Mesenchymal stem cell (in vitro differentiated cells and primary cell): ENCODE measurements around the gene P4HTM.

Experiments
- DNase-seq: peaks from one replicate; pipeline ENCODE4 v3.0.0-alpha.2; 2013
- H2AFZ ChIP-seq: one replicate; pipeline ENCODE4 v1.6.1; 2013; ENCODE audit warnings: low read depth, mild to moderate bottlenecking, control low read depth, inconsistent platforms, low read length, moderate library complexity
- H2AK5ac ChIP-seq: 2 replicates; pipeline ENCODE4 v1.6.1; 2013; ENCODE audit warnings: low read length, moderate library complexity, mild to moderate bottlenecking, inconsistent platforms; ENCODE audit not compliant: severe bottlenecking
- H2BK120ac ChIP-seq: one replicate; pipeline ENCODE4 v1.6.1; 2013; ENCODE audit warnings: low read depth, mild to moderate bottlenecking, inconsistent platforms, low read length, moderate library complexity
- H2BK12ac ChIP-seq, 2 experiments: one replicate each; pipeline ENCODE4 v1.6.1; 2013; ENCODE audit warnings: inconsistent platforms in 2 of 2, low read length in 2 of 2, mild to moderate bottlenecking in 2 of 2, moderate library complexity in 2 of 2, control low read depth in 1 of 2
- H2BK15ac ChIP-seq: one replicate; pipeline ENCODE4 v1.6.1; 2013; ENCODE audit warnings: mild to moderate bottlenecking, low read depth, inconsistent platforms; ENCODE audit not compliant: poor library complexity, severe bottlenecking
- H2BK5ac ChIP-seq: 2 replicates; pipeline ENCODE4 v1.6.1; 2013; ENCODE audit warnings: low read depth, mild to moderate bottlenecking, low read length, control low read depth, inconsistent platforms; ENCODE audit not compliant: poor library complexity, severe bottlenecking
- H3K14ac ChIP-seq, 2 experiments: one replicate each; pipeline ENCODE4 v1.6.1; 2013; ENCODE audit warnings: inconsistent platforms in 2 of 2, low read length in 2 of 2, control low read depth in 1 of 2, mild to moderate bottlenecking in 1 of 2, moderate library complexity in 1 of 2
- H3K18ac ChIP-seq, 2 experiments: one replicate each; pipeline ENCODE4 v1.6.1; 2013; ENCODE audit warnings: inconsistent platforms in 2 of 2, low read length in 2 of 2, control low read depth in 1 of 2, low read depth in 1 of 2, mild to moderate bottlenecking in 1 of 2
- H3K23ac ChIP-seq, 2 experiments: one replicate each; pipeline ENCODE4 v1.6.1; 2013; ENCODE audit warnings: inconsistent platforms in 2 of 2, low read length in 2 of 2, mild to moderate bottlenecking in 2 of 2, moderate library complexity in 2 of 2, control low read depth in 1 of 2
- H3K27ac ChIP-seq: 2 replicates; pipeline ENCODE4 v1.5.1; 2013; ENCODE audit warnings: mild to moderate bottlenecking, moderate library complexity, low read length, control low read depth, inconsistent platforms; ENCODE audit not compliant: poor library complexity, severe bottlenecking
- H3K27me3 ChIP-seq, 2 experiments: 2 replicates each; pipeline versions ENCODE4 v1.6.1 to v1.7.0; 2013; ENCODE audit warnings: low read length in 2 of 2, mild to moderate bottlenecking in 2 of 2, moderate library complexity in 2 of 2, control low read depth in 1 of 2, inconsistent platforms in 1 of 2; ENCODE audit not compliant: control insufficient read depth in 1 of 2, insufficient read depth in 1 of 2
- H3K36me3 ChIP-seq, 2 experiments: 2 replicates each; pipeline versions ENCODE4 v1.6.1 to v1.7.0; 2013; ENCODE audit warnings: low read length in 2 of 2, control low read depth in 1 of 2, inconsistent platforms in 1 of 2, low read depth in 1 of 2, mild to moderate bottlenecking in 1 of 2; ENCODE audit not compliant: insufficient read depth in 2 of 2, control insufficient read depth in 1 of 2
- H3K4ac ChIP-seq, 2 experiments: one replicate each; pipeline ENCODE4 v1.6.1; 2013; ENCODE audit warnings: inconsistent platforms in 2 of 2, low read length in 2 of 2, mild to moderate bottlenecking in 2 of 2, moderate library complexity in 2 of 2, control low read depth in 1 of 2, low read depth in 1 of 2
- H3K4me1 ChIP-seq: 2 replicates; pipeline ENCODE4 v1.6.1; 2013; ENCODE audit warnings: low read depth, low read length, control low read depth; ENCODE audit not compliant: control insufficient read depth, insufficient read depth
- H3K4me2 ChIP-seq: 2 replicates; pipeline ENCODE4 v1.6.1; 2013; ENCODE audit warnings: low read length, mild to moderate bottlenecking, inconsistent platforms; ENCODE audit not compliant: poor library complexity, severe bottlenecking
- H3K4me3 ChIP-seq, 2 experiments: 2 replicates each; pipeline versions ENCODE4 v1.5.1 to v1.7.0; 2013; ENCODE audit warnings: low read length in 2 of 2, mild to moderate bottlenecking in 2 of 2, control low read depth in 1 of 2, low read depth in 1 of 2; ENCODE audit not compliant: insufficient read depth in 1 of 2
- H3K79me1 ChIP-seq: replicated peaks from 2 replicates; pipeline ENCODE4 v1.6.1; 2013; ENCODE audit warnings: mild to moderate bottlenecking, control low read depth, low read length, inconsistent platforms; ENCODE audit not compliant: poor library complexity, severe bottlenecking
- H3K9ac ChIP-seq: 2 replicates; pipeline ENCODE4 v1.7.0; 2013; ENCODE audit warnings: mild to moderate bottlenecking, low read length, moderate library complexity
- H3K9me3 ChIP-seq: 2 replicates; pipeline ENCODE4 v1.7.0; 2013; ENCODE audit warnings: mild to moderate bottlenecking, low read length; ENCODE audit not compliant: control insufficient read depth
- H4K8ac ChIP-seq: one replicate; pipeline ENCODE4 v1.6.1; 2013; ENCODE audit warnings: inconsistent platforms, mild to moderate bottlenecking, low read length, moderate library complexity
- H4K91ac ChIP-seq: one replicate; pipeline ENCODE4 v1.6.1; 2013; ENCODE audit warnings: mild to moderate bottlenecking, low read length, inconsistent platforms
- WGBS: methylation state at CpG from one replicate; pipeline ENCODE4 v1.1.7; 2013; ENCODE audit warnings: mixed read lengths; 5-methylcytosine and 5-hydroxymethylcytosine counted together

Gene P4HTM

DNA sequence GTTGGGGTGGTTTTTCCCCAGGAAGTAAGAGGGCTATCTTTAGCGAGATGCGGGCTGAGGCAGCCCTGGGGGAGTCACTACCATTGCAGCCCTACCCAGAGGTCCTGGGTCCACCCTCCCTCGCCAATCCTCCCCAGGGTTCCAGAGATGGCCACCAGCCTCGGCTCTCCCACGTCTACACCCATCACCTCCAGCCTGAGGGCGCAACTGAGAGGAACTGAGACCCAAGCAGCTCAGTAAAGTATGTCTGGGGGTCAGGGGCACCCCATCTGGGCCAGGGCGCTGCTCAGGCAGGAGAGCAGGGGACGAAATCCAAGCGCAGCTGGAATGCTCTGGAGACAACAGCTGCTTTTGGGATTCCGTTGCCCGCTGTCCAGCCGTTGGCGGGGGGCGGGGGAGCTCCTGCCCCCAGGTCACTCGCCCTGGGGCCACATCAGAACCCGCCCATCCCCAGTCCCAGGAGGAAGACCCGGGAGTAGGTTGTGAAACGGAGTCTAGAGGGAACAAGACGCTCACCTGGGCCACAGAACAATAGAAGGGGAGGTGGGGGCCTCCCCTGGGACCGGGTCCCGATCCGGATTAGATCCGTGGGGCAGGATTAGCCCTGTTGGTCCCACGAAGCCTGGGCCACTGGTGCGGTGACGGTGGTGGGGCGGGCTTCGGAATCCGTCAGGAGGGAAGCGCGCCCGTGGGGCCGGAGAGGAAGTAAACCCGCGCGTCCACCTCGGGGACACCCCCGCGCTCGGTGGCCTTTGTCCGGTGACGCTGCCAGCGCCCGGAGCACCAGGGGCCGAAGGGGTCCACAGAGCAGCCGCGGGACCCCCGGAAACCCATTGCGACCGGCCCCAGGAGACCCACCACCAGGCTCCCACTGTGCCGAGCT lies 30.5 kb downstream of the P4HTM start:
- no peaks in the 10 kb centered on the region for H3K27me3 ChIP-seq
- H3K4me2 ChIP-seq = peak overlapping the region; percentile 79
- peaks cover 44 to 45% of the 10 kb centered on the region in 2 experiments for H3K36me3 ChIP-seq
- H2BK15ac ChIP-seq = peak overlapping the region; percentile 17
- H3K27ac ChIP-seq = peak overlapping the region; percentile 68
- peak overlapping the region; percentile 57 for H4K91ac ChIP-seq
- H2BK12ac ChIP-seq = peak overlapping the region in 1 of 2 experiments; percentile 76
- no peak overlapping the region for H2AFZ ChIP-seq
- peak overlapping the region in 1 of 2 experiments; percentile 35 for H3K14ac ChIP-seq
- peak overlapping the region; percentile 99 for H3K9ac ChIP-seq
- peak overlapping the region; percentile 16 for H2AK5ac ChIP-seq
- peak overlapping the region; percentile 72 to 94 for H3K4me3 ChIP-seq
- H3K4me1 ChIP-seq = peaks cover 31% of the 10 kb centered on the region
- peak overlapping the region in 1 of 2 experiments; percentile 34 for H3K23ac ChIP-seq
- peak overlapping the region; percentile 35 for H4K8ac ChIP-seq
- H2BK5ac ChIP-seq = peak overlapping the region; percentile 66
- no peak overlapping the region for H2BK120ac ChIP-seq
- H3K9me3 ChIP-seq = no peaks in the 10 kb centered on the region
- peak overlapping the region; percentile 29 to 84 for H3K4ac ChIP-seq
- DNase-seq = peak; percentile 40
- peak overlapping the region; percentile 85 to 93 for H3K18ac ChIP-seq
- 4% methylated on average over 51 of the region's 51 CpGs for WGBS
- peaks cover 17% of the 10 kb centered on the region for H3K79me1 ChIP-seq

DNA sequence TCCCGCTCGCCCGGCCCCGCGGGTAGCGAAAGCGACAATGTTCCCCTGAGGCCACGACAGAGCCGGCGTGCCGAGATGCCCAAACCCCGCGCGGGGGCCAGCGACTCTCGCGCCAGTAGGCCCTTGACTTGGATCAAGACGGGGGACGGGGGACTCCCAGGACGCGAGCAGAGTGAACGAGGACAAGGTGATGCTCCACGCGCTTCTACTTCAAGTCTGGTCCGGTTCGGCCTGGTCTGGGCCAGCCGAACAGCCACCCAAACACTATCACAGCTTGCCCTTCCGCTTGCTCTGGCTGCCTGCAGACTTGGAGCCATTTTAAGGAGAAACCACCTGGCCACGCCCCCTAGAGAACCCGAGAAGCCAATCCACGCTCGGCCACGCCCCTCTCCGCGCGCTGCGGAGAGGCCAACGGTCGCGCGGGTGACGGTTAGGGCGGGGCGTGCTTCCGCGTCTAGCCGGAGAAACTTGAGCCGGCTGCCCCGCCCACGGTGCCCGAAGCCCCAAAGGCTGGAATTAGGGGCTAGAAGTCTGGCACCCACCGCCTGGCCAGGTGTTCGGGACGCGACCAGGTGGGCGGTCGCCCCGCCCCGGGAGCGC lies 31.3 kb downstream of the P4HTM start:
- Histone ChIP-seq H2BK15ac (peak overlapping the region; percentile 93), H3K36me3 (peaks cover 44 to 45% of the 10 kb centered on the region in 2 experiments), H2BK5ac (peak overlapping the region; percentile 83), H3K4me2 (peak overlapping the region; percentile 79), H4K91ac (peak overlapping the region; percentile 96), H2AFZ (peak overlapping the region; percentile 15), H3K14ac (peak overlapping the region in 1 of 2 experiments; percentile 93), H2AK5ac (peak overlapping the region; percentile 35), H3K79me1 (peaks cover 21% of the 10 kb centered on the region), H3K23ac (peak overlapping the region in 1 of 2 experiments; percentile 29), H2BK120ac (peak overlapping the region; percentile 98), H3K18ac (peak overlapping the region; percentile 97 to 98), H3K4me3 (peak overlapping the region; percentile 84 to 94), H4K8ac (peak overlapping the region; percentile 96), H3K4ac (peak overlapping the region; percentile 92 to 99), H2BK12ac (peak overlapping the region in 1 of 2 experiments; percentile 75), H3K4me1 (peaks cover 31% of the 10 kb centered on the region), H3K27me3 (no peaks in the 10 kb centered on the region), H3K9me3 (no peaks in the 10 kb centered on the region), H3K9ac (peak overlapping the region; percentile 99), H3K27ac (peak overlapping the region; percentile 80)
- DNase-seq = peak; percentile 98
- under 1% methylated on average over 60 of the region's 60 CpGs for WGBS

DNA sequence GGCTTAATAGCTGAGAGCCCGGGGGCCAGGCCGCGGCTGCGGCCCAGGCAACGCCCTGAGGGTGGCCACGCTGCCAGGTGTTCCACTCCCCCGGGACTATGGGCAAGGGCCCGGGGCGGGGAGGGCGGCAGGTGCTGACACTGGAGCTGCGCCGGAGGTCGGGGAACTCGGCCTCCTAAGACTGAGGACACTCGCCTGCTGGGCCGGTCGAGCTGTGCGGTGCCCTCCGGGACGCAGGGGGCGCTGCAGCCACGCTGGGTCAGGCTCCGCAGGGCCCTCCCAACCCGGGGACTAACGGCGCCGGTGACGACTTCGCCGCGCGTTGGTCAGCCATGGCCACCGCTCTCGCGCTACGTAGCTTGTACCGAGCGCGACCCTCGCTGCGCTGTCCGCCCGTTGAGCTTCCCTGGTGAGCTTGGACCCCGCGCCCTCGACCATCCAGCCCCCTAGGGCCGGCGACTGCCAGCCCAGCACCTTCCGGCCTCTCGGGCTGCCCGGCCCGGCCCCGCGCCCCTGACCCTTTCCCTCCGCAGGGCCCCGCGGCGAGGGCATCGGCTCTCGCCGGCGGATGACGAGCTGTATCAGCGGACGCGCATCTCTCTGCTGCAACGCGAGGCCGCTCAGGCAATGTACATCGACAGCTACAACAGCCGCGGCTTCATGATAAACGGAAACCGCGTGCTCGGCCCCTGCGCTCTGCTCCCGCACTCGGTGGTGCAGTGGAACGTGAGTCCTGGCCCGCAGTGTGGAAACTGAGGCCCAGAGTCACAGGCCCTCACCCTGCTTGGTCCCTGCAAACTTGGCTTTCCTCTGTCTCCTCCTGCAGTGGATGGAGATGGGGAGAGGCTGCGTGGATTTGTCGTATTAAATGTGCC lies 32.0 kb downstream of the P4HTM start, which contains the start of gene NDUFAF3:
NDUFAF3 (plus strand) TSS at position 309 of the 875 bp plus-strand sequence; CDS start at position 333, 24 bp downstream.
- Histone ChIP-seq H3K14ac (peak within 1 kb of the TSS; percentile 68 to 93), H3K18ac (peak within 1 kb of the TSS; percentile 97 to 98)
- WGBS = under 1% methylated on average over 77 of the region's 83 CpGs

More for the DNA sequence above, 32.0 kb downstream of the P4HTM start, which contains the start of gene NDUFAF3:
- Histone ChIP-seq H3K23ac (peak within 1 kb of the TSS in 1 of 2 experiments; percentile 29), H3K79me1 (peaks cover 18% of the 10 kb centered on the region), H3K36me3 (peaks cover 44 to 45% of the 10 kb centered on the region in 2 experiments), H2BK12ac (peak within 1 kb of the TSS in 1 of 2 experiments; percentile 75), H4K8ac (peak within 1 kb of the TSS; percentile 96), H3K9ac (peak within 1 kb of the TSS; percentile 99), H3K9me3 (no peaks in the 10 kb centered on the region), H2BK120ac (peak within 1 kb of the TSS; percentile 98), H3K4ac (peak within 1 kb of the TSS; percentile 92 to 99), H3K27ac (peak within 1 kb of the TSS; percentile 80), H3K27me3 (no peaks in the 10 kb centered on the region), H3K4me2 (peak within 1 kb of the TSS; percentile 79), H2AFZ (peak within 1 kb of the TSS; percentile 15), H2BK15ac (peak within 1 kb of the TSS; percentile 93), H2AK5ac (peak within 1 kb of the TSS; percentile 35), H3K4me1 (peaks cover 25% of the 10 kb centered on the region), H3K4me3 (peak within 1 kb of the TSS; percentile 84 to 94), H4K91ac (peak within 1 kb of the TSS; percentile 97), H2BK5ac (peak within 1 kb of the TSS; percentile 83)
- DNase-seq = peak; percentile 94
